Transverse colon (tissue), 4 donors: ENCODE measurements around the gene GAPVD1. TPM values are rescaled to one million over a fixed set of nuclear protein-coding genes. Genes with fewer than 3 reads are reported as not detected.
"Not testable (repeated sequence)": the region's sequence is repeated elsewhere in the genome, so short reads cannot be mapped to it uniquely, and the experiment has no call there.

Experiments used
- DNase-seq: peaks from one replicate; pipeline ENCODE4 v3.0.0-alpha.2; 2019
- H3K27ac ChIP-seq, 4 donors: fragments of 200-600 bp; sonication (generic); 2 replicates each; pipeline ENCODE4 v1.5.1; 2016 to 2018; ENCODE audit warnings: inconsistent platforms in 4 of 4
- H3K27me3 ChIP-seq: fragments of 200-600 bp; sonication (generic); 2 replicates; pipeline ENCODE4 v1.5.1; 2017; ENCODE audit warnings: inconsistent platforms
- H3K36me3 ChIP-seq, 4 donors: fragments of 200-600 bp; sonication (generic); 2 replicates each; pipeline ENCODE4 v1.5.1; 2017 to 2019; ENCODE audit warnings: inconsistent platforms in 4 of 4
- H3K4me1 ChIP-seq, 4 donors: fragments of 200-600 bp; sonication (generic); 2 replicates each; pipeline ENCODE4 v1.5.1; 2017 to 2020; ENCODE audit warnings: inconsistent platforms in 4 of 4
- H3K4me3 ChIP-seq, 4 donors: fragments of 200-600 bp; sonication (generic); 1 replicate in 1 of 4; 2 replicates in 3 of 4; pipeline versions ENCODE4 v1.5.1 to v1.6.1; 2017 to 2019; ENCODE audit warnings: inconsistent platforms in 4 of 4
- H3K9me3 ChIP-seq, 2 donors: fragments of 200-600 bp; sonication (generic); 2 replicates each; pipeline ENCODE4 v1.5.1; 2017 to 2019; ENCODE audit warnings: inconsistent platforms in 2 of 2
- EP300 ChIP-seq: sonication (generic); formaldehyde crosslinking; IDR thresholded peaks from one replicate; pipeline ENCODE4 v1.6.1; 2017; ENCODE audit warnings: antibody characterized with exemption, low read depth
- POLR2A ChIP-seq: fragments of 450-650 bp; IDR thresholded peaks from one replicate; pipeline ENCODE4 v1.6.1; 2016; ENCODE audit warnings: antibody characterized with exemption, mild to moderate bottlenecking, moderate library complexity
- POLR2AphosphoS5 ChIP-seq, 3 donors: sonication (generic); formaldehyde crosslinking; IDR thresholded peaks; one replicate each; pipeline ENCODE4 v1.6.1; 2016; ENCODE audit warnings: antibody characterized with exemption in 3 of 3
- WGBS, 2 donors: methylation state at CpG; one replicate each; pipeline ENCODE4 v1.1.5; 2018; ENCODE audit warnings: low coverage in 1 of 2; 5-methylcytosine and 5-hydroxymethylcytosine counted together
- in situ Hi-C, 4 donors: fragments of 200-750 bp; cut with MboI; loops; one replicate each; pipeline versions ENCODE4 v1.15.0 to v1.15.1; 2017; ENCODE audit warnings: low sequenced_read_pairs in 3 of 4, low pct_ligation_motif_present in 1 of 4, low pct_unique_long_range_greater_than_20kb in 1 of 4
- intact Hi-C: fragments of 100-400 bp; cut with DNase I; formaldehyde crosslinking; loops from one replicate; pipeline ENCODE4 v1.15.1; 2023; ENCODE audit warnings: low total_unique reads
- total RNA-seq, 4 donors: library from RNA; depleted of rRNA; stranded (reverse); fragments of >200 nt; gene quantifications; one replicate each; pipeline ENCODE4 v1.1.0, GENCODE V29; 2016
- TF ChIP-seq, protein P1 (sequence below), 5 experiments: fragments of 200-600 bp in 3 of 5; fragments of 450-650 bp in 2 of 5; sonication (generic) in 3 of 5; IDR thresholded peaks; 1 replicate in 2 of 5; 2 replicates in 3 of 5; pipeline ENCODE4 v1.5.1; 2016 to 2017; ENCODE audit warnings: antibody characterized with exemption in 5 of 5, inconsistent platforms in 3 of 5, mild to moderate bottlenecking in 2 of 5, moderate library complexity in 1 of 5

Gene GAPVD1, protein sequence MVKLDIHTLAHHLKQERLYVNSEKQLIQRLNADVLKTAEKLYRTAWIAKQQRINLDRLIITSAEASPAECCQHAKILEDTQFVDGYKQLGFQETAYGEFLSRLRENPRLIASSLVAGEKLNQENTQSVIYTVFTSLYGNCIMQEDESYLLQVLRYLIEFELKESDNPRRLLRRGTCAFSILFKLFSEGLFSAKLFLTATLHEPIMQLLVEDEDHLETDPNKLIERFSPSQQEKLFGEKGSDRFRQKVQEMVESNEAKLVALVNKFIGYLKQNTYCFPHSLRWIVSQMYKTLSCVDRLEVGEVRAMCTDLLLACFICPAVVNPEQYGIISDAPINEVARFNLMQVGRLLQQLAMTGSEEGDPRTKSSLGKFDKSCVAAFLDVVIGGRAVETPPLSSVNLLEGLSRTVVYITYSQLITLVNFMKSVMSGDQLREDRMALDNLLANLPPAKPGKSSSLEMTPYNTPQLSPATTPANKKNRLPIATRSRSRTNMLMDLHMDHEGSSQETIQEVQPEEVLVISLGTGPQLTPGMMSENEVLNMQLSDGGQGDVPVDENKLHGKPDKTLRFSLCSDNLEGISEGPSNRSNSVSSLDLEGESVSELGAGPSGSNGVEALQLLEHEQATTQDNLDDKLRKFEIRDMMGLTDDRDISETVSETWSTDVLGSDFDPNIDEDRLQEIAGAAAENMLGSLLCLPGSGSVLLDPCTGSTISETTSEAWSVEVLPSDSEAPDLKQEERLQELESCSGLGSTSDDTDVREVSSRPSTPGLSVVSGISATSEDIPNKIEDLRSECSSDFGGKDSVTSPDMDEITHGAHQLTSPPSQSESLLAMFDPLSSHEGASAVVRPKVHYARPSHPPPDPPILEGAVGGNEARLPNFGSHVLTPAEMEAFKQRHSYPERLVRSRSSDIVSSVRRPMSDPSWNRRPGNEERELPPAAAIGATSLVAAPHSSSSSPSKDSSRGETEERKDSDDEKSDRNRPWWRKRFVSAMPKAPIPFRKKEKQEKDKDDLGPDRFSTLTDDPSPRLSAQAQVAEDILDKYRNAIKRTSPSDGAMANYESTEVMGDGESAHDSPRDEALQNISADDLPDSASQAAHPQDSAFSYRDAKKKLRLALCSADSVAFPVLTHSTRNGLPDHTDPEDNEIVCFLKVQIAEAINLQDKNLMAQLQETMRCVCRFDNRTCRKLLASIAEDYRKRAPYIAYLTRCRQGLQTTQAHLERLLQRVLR (N-terminal part only)
- total RNA-seq: 10 to 100 TPM; 27.7 to 80.4 (median 48.4) TPM

- intact Hi-C loops: no loop called here
- WGBS, 2 donors: 0 to 1% methylated on average over 3 to 68 of the region's 72 CpGs
- in situ Hi-C loops: no loop called here
- Histone ChIP-seq H3K27ac (peak within 1 kb of the TSS; percentile 88 to 92 (median 92)), H3K4me3 (peak within 1 kb of the TSS; percentile 70 to 96 (median 79)), H3K36me3 (no peaks in the 10 kb centered on the region), H3K27me3 (no peaks in the 10 kb centered on the region), H3K4me1 (peaks cover 4 to 32% (median 15%) of the 10 kb centered on the region in 4 donors), H3K9me3 (no peaks in the 10 kb centered on the region)
- no peak for TF ChIP-seq EP300
- TF ChIP-seq, protein P1, sequence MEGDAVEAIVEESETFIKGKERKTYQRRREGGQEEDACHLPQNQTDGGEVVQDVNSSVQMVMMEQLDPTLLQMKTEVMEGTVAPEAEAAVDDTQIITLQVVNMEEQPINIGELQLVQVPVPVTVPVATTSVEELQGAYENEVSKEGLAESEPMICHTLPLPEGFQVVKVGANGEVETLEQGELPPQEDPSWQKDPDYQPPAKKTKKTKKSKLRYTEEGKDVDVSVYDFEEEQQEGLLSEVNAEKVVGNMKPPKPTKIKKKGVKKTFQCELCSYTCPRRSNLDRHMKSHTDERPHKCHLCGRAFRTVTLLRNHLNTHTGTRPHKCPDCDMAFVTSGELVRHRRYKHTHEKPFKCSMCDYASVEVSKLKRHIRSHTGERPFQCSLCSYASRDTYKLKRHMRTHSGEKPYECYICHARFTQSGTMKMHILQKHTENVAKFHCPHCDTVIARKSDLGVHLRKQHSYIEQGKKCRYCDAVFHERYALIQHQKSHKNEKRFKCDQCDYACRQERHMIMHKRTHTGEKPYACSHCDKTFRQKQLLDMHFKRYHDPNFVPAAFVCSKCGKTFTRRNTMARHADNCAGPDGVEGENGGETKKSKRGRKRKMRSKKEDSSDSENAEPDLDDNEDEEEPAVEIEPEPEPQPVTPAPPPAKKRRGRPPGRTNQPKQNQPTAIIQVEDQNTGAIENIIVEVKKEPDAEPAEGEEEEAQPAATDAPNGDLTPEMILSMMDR (IDR thresholded peaks at IDR 0.05): peak; percentile 28 to 64 (median 44)
- TF ChIP-seq POLR2AphosphoS5 (IDR thresholded peaks at IDR 0.05): peak; percentile 57 to 82 (median 77)
- TF ChIP-seq POLR2A: peak; percentile 70
- DNase-seq: peak; percentile 91
Observed at GRCh38 chr9:125261501-125262293, at the start of gene GAPVD1. GAPVD1 (plus strand) TSS chr9:125261826; CDS start chr9:125298922, 37,096 bp downstream.

DNA sequence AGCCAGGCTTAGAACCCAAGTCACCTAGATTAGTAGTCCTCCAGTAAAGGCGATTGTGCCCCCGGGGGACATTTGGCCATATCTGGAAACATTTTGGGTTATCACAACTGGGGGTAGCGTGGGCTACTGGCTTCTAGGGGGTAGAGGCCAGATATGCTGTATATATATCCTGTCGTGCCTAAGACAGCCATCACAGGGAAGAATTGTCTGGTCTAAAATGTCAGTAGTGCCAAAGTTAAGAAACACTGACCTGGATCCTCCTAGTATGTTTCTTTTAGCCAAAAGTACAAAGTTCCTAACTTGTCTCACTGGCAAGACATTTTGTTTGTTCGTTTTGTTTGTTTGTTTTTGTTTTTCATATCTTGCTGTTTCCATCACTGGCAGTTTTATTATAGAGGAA, 47.4 kb upstream of the GAPVD1 start:
- H3K27me3 ChIP-seq: no peaks in the 10 kb centered on the region
- DNase-seq: no peak
- intact Hi-C loops (no loop called here), in situ Hi-C loops (no loop called here)
- no peak for TF ChIP-seq EP300
- no peak for TF ChIP-seq POLR2A
- TF ChIP-seq POLR2AphosphoS5 (IDR thresholded peaks at IDR 0.05): no peak
- TF ChIP-seq, protein P1 (IDR thresholded peaks at IDR 0.05): no peak
- H3K9me3 ChIP-seq: no peaks in the 10 kb centered on the region
- no peak overlapping the region for H3K27ac ChIP-seq
- 63 to 84% methylated on average over 1 to 5 of the region's 5 CpGs for WGBS, 2 donors
- no peak overlapping the region for H3K4me3 ChIP-seq
- peaks cover 0 to 28% (median 4%) of the 10 kb centered on the region in 4 donors for H3K36me3 ChIP-seq
- no peaks in the 10 kb centered on the region for H3K4me1 ChIP-seq

DNA sequence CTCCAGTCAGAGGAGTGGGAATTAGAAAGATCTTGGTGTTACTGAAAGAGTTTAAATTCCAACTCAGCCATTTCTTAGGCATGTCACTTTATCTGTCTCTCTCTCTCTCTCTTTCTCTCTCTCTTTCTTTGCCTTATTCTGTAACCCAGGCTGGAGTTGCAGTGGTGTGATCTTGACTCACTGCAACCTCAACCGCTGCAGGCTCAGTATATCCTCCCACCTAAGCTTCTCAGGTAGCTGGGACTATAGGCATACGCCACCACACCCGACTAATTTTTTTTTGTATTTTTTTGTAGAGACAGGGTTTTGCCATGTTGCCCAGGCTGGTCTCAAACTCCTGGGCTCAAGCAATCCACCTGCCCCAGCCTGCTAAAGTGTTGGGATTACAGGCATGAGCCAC, 43.0 kb upstream of the GAPVD1 start:
- no peak overlapping the region for H3K27ac ChIP-seq
- intact Hi-C loops (no loop called here), in situ Hi-C loops (no loop called here)
- H3K36me3 ChIP-seq: peaks cover 0 to 6% (median 0%) of the 10 kb centered on the region in 4 donors
- H3K27me3 ChIP-seq: no peaks in the 10 kb centered on the region
- H3K9me3 ChIP-seq: no peaks in the 10 kb centered on the region
- no peaks in the 10 kb centered on the region for H3K4me1 ChIP-seq
- DNase-seq: no peak
- H3K4me3 ChIP-seq: no peak overlapping the region
- no peak for TF ChIP-seq POLR2AphosphoS5 (IDR thresholded peaks at IDR 0.05)
- no peak for TF ChIP-seq EP300
- TF ChIP-seq POLR2A: no peak
- TF ChIP-seq, protein P1 (IDR thresholded peaks at IDR 0.05): no peak
- 93 to 100% methylated on average over 3 of the region's 3 CpGs for WGBS, 2 donors

DNA sequence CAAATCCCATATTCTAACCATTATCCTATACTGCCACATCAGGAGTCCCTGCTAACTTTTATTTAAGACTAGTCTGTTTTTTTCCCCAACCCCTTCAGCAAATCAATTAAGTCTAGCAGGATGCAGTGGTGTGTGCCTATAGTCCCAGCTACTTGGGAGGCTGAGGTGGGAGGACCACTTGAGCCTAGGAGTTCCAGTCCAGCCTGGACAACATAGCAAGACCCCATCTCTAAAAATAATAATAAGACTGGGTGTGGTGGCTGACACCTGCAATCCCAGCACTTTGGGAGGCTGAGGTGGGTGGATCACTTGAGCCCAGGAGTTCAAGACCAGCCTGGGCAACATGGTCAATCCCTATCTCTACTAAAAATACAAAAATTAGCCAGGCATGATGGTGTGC, 36.8 kb upstream of the GAPVD1 start:
- DNase-seq, H3K4me3 ChIP-seq, in situ Hi-C loops, H3K4me1 ChIP-seq, intact Hi-C loops, H3K9me3 ChIP-seq, H3K27ac ChIP-seq, H3K27me3 ChIP-seq, H3K36me3 ChIP-seq: not testable (repeated sequence)
